ENCODE results near the gene FHIT.

FHIT gene

DNA sequence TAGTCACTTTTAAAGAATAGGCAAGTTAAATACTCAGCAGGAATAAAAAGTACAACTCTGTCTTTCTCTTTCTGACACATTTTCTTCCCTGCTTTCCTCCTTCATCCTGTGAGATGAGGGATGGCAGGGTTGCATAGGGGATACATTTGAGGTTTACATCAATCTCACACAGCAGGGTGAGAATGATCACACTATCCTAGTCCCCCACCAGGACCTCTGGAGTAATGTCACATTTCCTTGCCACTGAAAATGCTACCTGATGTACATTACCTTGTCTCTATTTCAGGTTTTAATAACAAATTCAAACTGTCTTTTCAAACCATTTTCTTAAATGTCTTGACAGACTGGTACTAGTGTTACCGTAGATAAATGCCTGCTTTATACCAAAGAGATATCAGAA lies 816.9 kb downstream of the FHIT start:
- DNase-seq: no peak

DNA sequence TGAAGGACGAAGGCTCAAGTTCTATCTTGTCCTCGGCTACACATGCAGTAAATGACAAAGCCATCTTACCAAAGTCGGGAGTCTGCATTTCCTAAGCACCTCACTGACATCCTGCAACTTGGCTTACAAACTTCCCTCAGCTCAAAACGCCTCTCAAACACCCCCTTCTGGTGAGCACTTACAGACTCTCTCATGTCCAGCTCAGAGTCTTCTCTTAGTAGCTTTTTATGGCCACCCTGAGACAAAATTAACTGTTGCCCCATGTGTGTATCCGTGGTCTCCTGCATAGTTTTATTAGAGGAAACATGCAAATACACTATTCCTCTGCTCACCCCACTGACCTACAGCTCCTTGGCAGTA lies 819.7 kb downstream of the FHIT start:
- no peak for DNase-seq

DNA sequence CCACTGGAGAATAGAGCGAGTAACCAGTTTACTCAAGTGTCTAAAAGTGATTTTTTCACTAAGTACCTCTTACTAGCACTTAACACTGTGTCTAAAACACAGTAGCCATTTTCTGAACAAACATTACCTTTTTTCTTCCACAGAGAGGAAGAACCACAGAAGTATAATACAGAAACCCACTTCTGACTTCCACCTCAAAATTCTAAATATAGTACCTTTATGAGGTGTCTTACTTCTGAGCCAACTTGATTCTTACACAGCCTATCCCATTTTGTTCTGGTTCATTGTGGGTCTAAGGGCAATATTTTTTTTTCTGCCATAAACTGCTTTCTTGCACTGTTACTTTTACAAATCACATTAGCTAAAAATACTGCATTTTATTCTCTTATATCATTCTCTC lies 821.0 kb downstream of the FHIT start:
- no peak for DNase-seq

DNA sequence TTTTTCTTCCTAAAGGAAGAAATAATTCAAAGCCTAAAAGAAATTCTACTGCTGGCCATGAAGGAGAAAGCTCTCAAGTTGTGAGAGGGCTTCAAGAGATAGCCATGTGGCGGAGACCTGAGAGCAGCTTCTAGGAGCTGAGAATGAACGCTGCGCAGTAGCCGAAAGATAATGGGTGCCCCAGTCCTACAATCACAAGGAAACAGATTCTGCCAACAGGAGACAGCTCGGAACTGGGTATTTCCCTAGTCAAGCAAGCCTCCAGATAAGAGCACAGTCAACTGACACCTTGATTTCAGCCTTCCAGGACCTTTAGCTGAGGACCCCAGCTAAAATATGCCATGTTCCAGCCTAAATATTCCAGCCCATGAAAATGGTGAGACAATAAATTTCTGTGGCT lies 824.1 kb downstream of the FHIT start:
- no peak for DNase-seq

DNA sequence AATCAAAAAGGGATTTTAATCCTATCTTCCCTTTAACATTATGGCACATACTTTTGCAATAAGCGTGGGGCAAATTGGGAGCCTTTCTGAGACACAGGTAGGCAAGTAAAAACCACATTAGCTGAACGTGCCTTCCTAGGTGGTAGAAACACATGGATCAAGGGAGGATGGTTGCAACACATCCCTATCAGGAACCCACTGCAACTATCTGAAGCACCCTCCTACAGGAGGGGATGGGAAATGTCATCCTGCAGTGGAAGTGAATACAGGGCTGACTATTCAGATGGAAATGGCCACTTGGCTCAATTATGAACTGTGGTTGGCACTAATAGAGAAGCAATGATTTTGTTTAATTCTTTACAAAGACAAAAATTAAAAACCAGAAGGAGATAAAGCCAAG lies 826.3 kb downstream of the FHIT start:
- DNase-seq: no peak

DNA sequence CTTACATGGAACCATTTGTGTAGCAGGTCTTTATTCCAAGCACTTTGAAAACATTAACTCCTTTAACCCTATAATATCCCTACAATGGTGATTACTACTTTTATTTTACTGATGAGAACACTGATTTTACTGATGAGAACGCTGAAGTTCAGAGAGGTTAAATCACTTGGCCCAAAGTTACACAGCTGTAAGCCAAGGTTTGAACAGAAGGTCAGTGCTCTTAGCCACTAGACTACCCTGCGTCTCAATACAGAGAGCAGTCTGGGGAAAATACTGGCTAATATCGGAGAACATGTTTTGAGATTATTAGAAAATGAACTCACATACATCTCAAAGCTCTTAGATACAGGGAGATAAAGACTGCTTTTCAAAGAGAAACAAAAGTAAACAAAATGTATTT lies 827.2 kb downstream of the FHIT start:
- no peak for DNase-seq

DNA sequence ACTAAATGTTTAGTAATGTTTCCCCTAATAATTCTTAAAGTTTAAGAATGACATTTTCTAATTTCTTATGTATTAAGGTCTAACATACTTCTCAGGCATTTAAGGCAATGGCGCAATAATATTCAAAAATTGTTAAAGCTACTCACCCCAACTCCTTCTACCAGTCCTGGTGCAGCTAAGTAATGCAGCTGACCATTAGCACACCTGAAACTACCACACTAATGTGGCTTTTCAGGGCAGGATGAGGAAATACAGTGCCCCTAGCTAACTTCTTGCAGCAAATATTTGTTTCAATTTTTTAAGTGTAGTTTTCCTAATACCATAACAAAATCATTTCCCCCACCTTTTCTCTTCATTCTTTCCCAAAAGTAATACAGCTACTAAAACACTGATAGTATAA lies 827.7 kb downstream of the FHIT start:
- DNase-seq: no peak

DNA sequence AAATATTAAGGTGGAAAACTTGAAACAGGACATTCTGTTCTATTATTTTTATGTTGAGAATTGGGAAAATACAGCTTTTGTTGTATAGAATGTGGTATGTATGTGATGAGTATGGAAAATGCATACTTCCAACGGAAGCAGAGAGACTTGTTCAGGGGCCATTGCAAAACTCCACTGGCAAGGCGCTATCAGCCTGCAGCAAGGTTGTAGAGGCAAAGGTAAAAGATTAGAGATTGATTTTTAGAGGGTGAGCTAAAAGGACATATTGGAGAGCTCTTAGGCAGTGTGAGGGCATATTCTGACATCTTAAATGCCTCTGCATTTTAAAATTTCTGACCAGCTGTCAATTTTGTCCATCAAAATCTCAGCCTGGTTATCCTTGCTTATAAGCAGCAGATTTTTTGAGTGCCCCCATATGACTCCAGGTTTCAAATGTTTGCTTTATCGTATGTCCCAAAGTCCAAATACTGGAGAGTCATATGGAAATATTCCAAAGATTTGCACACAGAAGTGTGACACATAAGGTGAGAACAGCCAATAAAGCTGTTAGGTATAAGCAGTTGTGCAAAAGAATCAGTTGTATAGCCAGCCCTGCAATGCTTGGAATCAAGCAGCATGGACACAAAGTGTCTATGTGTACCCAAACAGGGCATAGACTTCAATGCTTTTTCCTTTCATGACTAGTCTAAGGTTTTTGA lies 829.4 kb downstream of the FHIT start:
- DNase-seq: no peak

DNA sequence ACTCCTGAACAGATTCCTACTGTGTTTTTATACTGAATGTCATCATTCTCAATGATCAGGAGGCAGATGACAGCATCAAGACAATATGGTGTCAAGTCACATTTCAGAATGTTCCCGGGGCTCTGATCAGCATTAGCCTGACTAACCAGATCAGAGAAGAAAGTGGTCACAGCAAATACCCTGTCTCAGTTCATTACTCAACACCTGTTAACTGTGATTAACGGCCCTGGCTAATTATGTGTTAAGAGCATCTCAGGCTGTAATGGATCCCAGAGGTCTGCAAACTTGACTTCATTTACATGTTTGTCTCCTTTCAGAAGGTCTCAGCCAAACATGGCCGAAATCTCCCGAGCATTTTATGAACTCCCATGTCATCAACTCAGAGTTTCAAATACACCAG lies 833.7 kb downstream of the FHIT start:
- no peak for DNase-seq

DNA sequence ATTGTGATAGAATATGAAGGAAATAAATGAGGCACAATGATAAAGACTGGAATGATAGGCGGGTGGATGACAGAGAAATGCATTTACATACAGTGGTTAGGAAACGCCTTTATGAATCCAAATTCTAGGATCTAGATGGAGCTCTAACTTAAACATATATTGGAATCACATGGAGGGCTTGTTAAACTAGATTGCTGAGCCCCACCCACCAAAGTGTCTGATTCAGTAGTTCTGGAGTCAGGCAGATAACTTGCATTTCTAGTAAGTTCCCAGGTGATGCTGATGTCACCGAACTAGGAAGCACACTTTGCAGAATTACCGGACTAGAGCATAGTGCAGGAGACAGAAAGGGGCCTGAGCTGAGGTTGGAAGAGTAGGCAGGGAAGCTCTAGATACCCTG lies 837.2 kb downstream of the FHIT start:
- DNase-seq: no peak

DNA sequence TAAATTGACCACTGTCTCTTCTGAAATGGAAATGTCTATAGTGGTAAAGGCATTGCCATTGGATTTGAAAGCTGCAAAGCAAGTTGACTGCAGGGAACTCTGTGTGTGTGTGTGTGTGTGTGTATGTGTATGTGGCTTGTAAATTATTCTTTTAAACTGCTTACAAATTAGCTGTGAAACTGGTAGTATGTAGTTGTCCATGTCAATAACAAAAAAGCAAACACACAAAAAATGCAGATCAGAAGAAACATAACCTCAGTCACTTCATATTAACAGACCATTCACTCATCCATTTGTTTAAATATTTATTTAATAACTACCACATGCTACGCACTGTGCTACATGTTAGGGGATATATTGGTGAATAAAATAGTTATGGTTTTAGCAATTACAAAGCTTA lies 837.7 kb downstream of the FHIT start:
- DNase-seq: no peak

DNA sequence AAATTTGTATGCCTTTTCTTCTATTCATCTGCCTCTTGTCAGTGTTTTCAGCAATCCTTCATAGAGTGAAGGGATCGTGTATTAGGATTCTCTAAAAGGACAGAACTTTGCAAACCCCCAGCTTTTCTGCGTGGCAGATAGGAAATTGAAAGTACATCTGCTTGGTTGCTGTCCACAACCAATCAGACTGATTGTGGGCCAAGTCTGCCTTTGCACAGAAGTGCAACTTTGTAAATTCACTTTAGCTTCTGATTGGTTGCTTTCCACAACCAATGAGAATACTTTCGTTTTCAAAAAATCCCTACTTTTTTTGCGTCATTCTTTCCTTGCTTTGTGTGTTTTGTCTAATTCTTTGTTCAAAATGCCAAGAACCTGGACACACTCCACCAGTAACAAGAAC lies 847.4 kb downstream of the FHIT start:
- no peak for DNase-seq

DNA sequence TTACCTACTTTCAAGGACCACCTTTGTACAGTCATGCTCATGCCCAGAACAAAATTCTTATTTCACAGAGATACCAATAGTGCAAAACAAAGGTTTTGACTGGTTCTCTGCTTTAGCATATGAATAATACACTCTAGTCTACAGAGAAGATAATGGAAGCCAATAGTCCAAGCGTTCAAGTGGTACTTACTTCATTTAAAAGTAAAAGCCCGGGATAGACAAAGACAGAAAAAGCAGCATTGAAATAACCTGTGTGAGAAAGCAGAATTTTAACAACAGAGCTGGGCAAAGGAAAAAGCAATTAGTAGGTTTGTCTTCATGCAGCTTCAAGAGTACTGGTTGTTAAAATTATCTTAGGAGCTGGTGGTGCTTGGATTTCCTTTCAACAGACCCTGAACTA lies 848.3 kb downstream of the FHIT start:
- DNase-seq: no peak

DNA sequence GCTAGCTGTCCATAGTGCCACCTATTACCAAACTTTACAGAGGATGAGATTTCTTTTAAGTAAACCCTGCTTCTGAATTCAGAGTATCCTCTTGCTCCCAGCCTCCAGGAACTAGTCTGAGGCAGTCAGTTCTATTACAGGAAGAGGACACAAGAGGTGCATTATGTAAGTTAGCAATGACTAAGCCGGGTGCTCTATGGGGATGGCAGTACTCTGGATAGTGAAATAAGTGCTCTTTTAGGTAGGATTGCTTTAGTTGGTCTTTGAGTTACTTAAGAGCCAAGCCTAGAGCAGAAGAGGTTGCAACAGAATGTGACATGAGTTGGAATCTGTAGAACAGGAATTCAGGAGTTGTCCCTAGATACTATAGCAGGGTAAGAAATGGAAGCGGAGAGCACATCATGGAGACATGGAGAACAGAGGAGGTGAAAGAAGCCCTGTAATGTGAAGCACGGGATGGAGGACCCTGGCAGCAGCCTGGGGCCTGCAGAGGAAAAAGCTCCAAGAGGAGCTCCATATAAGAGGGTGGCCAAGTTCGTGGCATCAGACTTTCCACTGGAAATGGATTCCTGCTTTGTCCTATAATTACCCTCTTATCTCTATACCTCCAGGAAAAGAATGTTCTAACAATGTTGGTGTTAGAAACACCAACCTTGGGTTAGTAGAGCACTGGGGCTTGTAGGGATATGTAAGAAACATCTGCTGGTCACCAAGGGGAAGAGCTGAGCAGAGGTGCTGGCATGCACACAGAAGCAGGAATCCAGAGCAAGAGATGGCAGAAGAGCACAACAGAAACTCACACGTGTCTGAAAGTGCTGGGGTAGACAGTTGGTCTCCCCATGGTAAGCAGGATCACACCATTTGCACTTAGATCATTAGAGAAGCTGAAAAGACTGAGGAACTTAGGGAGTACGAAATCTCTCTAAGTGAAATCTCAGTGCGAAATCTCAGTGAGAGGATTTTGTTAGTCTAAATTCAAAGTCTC lies 851.1 kb downstream of the FHIT start:
- no peak for DNase-seq

DNA sequence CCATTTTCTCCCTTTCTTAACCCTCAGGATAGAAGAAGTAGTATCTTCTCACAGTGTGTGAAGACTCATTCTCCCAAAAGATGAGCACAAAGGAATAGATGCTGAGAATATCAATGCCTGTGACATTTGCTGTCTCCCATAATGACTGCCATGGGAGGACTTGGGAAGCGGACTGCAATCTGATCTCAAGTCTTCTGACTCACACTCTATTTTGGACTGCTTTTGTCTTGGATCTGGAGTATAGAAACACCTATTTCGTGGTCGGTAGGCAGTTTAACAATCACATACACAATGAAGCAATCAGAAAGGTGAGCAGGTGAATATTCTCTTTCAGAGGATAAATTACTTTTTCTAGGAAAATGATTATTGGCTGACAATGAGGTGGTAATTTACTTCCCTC lies 852.0 kb downstream of the FHIT start:
- DNase-seq: no peak

DNA sequence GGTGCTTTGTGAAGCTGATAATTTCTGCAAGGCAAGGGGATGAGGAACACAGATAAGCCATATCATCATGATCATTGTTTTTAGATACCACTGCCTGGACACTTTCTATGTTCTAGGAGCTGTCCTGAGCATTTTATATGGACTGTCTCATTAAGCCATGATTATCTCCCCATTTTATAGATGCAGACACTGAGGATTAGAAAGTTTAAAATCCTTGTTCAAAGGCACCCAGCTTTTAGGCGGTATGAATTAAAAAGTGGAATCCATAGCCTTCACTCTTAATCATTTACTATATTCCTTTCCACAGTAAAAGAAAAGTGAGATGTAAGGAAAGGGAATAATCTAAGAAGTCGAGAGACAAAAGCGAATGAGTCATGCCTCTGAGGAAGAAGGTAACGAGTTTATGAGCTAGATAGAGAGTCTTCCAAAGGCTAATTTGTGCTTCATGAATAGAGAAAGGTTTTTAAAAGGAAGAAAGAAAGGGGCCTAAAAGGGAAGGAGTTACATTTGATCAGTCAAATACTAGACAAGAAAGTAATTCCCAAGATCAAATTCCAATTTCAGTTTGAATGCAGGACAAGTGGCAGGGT lies 856.0 kb downstream of the FHIT start:
- DNase-seq: no peak

DNA sequence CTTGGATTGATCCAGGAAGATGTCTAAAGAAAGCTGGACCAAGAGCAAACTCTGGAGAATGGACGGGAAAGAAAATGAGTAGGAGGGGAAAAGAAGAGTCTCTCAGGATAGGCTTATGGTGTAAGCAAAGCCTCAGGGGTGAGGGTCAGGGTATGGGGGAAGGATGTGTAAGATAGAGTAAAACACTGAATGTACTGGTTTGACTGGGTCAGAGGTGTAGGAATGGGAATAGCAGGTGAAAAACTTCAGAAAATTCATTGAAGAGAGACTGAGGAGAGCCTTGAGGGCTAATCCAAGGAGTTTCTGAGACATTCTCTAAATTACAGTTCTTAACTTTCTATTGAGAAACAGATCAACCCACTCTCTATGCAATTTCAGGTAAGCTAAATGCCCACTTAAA lies 857.3 kb downstream of the FHIT start:
- DNase-seq: no peak

DNA sequence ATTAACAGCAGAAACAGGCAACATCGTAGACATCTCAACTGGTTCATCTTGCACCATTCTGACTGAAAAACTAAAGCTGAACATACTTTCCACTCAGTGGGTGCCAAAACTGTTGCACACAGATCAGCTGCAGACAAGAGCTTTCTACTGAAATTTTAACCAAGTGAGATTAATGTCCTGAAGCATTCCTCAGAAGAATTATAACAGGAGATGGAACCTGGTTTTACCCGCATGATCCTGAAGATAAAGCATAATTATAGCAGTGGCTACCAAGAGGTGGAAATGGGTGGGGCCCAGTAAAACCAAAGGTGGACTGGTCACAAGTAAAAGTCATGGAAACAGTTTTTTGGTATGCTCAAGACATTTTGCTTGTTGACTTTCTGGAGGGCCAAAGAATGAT lies 858.8 kb downstream of the FHIT start:
- no peak for DNase-seq

DNA sequence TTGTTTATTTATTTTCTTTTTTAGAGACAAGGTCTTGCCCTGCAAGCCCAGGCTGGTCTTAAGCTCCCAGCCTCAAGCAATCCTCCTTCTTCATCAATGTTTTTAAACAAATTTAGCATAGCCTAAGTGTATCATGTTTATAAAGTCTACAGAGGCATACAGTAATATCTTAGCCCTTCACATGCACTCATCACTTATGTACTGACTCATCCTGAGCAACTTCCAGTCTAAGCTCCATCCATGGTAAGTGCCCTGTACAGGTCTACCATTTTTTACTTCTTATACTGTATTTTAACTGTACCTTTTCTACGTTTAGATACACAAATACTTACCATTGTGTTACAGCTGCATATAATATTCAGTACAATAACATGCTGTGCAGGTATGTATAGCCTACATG lies 860.0 kb downstream of the FHIT start:
- DNase-seq: no peak

DNA sequence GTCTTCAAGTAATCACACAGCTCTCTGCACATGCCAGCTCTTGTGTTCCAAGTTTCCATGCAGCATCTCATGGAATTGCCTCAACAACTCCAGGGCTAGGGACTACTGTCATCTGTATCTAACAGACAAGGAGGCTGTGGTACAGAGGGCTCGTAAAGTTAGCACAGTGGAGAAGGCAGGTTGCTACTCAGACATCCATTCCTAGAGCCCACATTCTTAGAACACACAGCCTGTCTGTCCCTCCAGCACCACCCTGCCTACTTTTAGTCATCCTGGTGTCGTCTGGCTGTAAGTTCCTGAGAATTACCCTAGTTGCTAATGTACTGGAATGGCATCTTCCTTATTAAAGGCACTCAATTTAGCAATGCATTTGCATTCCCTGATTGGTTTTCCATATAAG lies 862.5 kb downstream of the FHIT start:
- DNase-seq: no peak

DNA sequence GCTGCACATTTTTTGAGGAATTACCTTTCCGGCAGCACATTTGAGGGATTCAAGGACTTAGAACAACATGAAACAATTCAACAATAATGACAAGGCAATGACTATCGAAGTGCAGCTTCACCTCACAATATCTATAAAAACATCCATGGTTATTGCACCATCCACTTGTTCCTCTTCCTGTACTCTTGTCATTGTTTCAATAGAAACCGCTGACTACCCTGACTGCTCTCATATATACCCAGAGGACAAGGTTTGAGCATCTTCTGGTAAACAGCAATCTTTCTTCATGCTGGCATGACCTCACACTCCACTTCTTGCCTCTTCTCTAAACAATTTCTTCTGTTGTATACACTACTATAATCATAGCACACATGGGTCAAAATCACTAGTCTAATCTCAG lies 864.9 kb downstream of the FHIT start:
- DNase-seq: no peak

DNA sequence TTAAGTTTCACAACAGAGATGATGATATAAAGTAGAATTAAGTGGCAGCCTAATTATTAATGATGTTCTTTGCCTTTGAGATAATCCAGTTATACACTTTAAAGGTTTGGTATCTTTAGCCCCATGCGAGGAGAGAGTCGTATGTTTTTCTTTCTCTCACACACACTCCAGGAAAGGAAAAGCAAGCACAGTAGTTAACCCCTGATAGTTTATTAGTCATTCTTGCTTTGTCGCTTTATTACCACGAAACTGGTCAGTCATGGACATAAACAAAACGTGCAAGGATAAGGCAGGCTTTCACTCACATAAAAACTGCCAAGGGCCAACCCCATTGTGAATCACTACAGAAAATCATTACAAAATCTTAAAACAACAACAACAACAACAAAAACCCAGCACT lies 866.9 kb downstream of the FHIT start:
- no peak for DNase-seq

DNA sequence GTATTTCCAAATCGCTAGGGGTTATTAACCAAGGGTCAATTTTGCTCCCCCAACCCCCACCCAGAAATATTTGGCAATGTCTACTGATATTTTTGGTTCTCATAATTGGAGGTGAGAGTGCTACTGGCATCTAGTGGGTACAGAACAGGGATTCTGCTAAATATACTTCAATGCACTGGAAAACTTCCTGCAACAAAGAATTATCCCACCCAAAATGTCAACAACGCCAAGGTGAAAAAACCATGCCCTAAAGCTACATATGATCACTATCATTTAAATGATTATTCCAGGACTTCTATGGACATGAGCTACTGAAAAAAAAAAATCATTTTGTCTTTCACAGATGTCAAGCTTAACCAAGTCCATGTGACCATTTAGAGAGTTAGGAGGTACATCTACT lies 867.9 kb downstream of the FHIT start:
- DNase-seq: no peak

DNA sequence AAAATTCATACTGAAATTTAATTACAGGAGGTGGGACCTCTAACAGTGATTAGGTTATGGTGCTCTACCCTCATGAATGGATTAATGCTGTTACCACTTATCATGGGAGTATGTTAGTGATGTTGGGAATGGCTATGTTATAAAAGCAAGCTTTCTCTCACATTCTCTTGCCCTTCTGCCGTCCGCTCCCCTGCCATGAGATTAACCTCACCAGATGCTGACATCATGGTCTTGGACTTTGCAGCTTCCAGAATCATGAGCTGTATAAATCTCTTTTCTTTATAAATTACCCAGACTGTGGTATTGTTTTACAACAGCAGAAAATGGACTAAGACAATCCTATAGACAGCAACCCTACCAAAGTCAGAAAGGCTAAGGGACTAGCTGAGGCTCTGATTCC lies 884.8 kb downstream of the FHIT start:
- no peak for DNase-seq

Data from central memory CD4-positive, alpha-beta T cell (primary cell).